ENCODE data around the gene RAB11FIP5.

RAB11FIP5 gene

GRCh38 chr2:73082523-73083410, 30.0 kb downstream of the RAB11FIP5 start:
- TF ChIP-seq GATA2 (IDR thresholded peaks at IDR 0.05; ENCODE audit: low read depth, low read length) (no peak), GATA3 (IDR thresholded peaks at IDR 0.05; ENCODE audit: low read depth, low read length) (no peak)

GRCh38 chr2:73081181-73081671, 31.5 kb downstream of the RAB11FIP5 start:
- TF ChIP-seq GATA3 (IDR thresholded peaks at IDR 0.05; ENCODE audit: low read depth, low read length) (no peak), GATA2 (IDR thresholded peaks at IDR 0.05; ENCODE audit: low read depth, low read length) (no peak)

- no peak for TF ChIP-seq GATA3 (IDR thresholded peaks at IDR 0.05; ENCODE audit: low read depth, low read length)
- TF ChIP-seq GATA2 (IDR thresholded peaks at IDR 0.05; ENCODE audit: low read depth, low read length): no peak
Observed at GRCh38 chr2:73080321-73081131, 32.2 kb downstream of the RAB11FIP5 start.

- TF ChIP-seq GATA3 (IDR thresholded peaks at IDR 0.05; ENCODE audit: low read depth, low read length) (no peak), GATA2 (IDR thresholded peaks at IDR 0.05; ENCODE audit: low read depth, low read length) (no peak)
Observed at GRCh38 chr2:73079636-73080035, 33.1 kb downstream of the RAB11FIP5 start.

- TF ChIP-seq GATA3 (IDR thresholded peaks at IDR 0.05; ENCODE audit: low read depth, low read length) (no peak), GATA2 (IDR thresholded peaks at IDR 0.05; ENCODE audit: low read depth, low read length) (no peak)
Observed at GRCh38 chr2:73078457-73079411, 34.0 kb downstream of the RAB11FIP5 start.

GRCh38 chr2:73077424-73077795, 35.3 kb downstream of the RAB11FIP5 start:
- TF ChIP-seq GATA2 (IDR thresholded peaks at IDR 0.05; ENCODE audit: low read depth, low read length) (no peak), GATA3 (IDR thresholded peaks at IDR 0.05; ENCODE audit: low read depth, low read length) (no peak)

GRCh38 chr2:73076701-73077423, 35.9 kb downstream of the RAB11FIP5 start:
- TF ChIP-seq GATA3 (IDR thresholded peaks at IDR 0.05; ENCODE audit: low read depth, low read length) (no peak), GATA2 (IDR thresholded peaks at IDR 0.05; ENCODE audit: low read depth, low read length) (no peak)

GRCh38 chr2:73075477-73076373, 37.0 kb downstream of the RAB11FIP5 start:
- no peak for TF ChIP-seq GATA3 (IDR thresholded peaks at IDR 0.05; ENCODE audit: low read depth, low read length)
- no peak for TF ChIP-seq GATA2 (IDR thresholded peaks at IDR 0.05; ENCODE audit: low read depth, low read length)

- TF ChIP-seq GATA3 (IDR thresholded peaks at IDR 0.05; ENCODE audit: low read depth, low read length) (no peak), GATA2 (IDR thresholded peaks at IDR 0.05; ENCODE audit: low read depth, low read length) (no peak)
Observed at GRCh38 chr2:73074110-73075069, 38.4 kb downstream of the RAB11FIP5 start.

GRCh38 chr2:73072416-73072815, 40.3 kb downstream of the RAB11FIP5 start:
- no peak for TF ChIP-seq GATA2 (IDR thresholded peaks at IDR 0.05; ENCODE audit: low read depth, low read length)
- no peak for TF ChIP-seq GATA3 (IDR thresholded peaks at IDR 0.05; ENCODE audit: low read depth, low read length)

- TF ChIP-seq GATA3 (IDR thresholded peaks at IDR 0.05; ENCODE audit: low read depth, low read length): no peak
- TF ChIP-seq GATA2 (IDR thresholded peaks at IDR 0.05; ENCODE audit: low read depth, low read length): no peak
Observed at GRCh38 chr2:73072129-73072395, 40.7 kb downstream of the RAB11FIP5 start.

Data from SH-SY5Y (cell line).